Breast epithelium (tissue), 3 donors: Measurements from ENCODE around the gene PGBD5.

Experiments
- POLR2A ChIP-seq: fragments of 450-650 bp; IDR thresholded peaks from one replicate; pipeline ENCODE4 v1.6.1; 2016; ENCODE audit warnings: antibody characterized with exemption, mild to moderate bottlenecking, moderate library complexity
- TF ChIP-seq, protein P1 (sequence below), 3 donors: fragments of 450-650 bp; IDR thresholded peaks; one replicate each; pipeline ENCODE4 v1.5.1; 2016 to 2017; ENCODE audit warnings: antibody characterized with exemption in 3 of 3, mild to moderate bottlenecking in 3 of 3, moderate library complexity in 3 of 3

DNA sequence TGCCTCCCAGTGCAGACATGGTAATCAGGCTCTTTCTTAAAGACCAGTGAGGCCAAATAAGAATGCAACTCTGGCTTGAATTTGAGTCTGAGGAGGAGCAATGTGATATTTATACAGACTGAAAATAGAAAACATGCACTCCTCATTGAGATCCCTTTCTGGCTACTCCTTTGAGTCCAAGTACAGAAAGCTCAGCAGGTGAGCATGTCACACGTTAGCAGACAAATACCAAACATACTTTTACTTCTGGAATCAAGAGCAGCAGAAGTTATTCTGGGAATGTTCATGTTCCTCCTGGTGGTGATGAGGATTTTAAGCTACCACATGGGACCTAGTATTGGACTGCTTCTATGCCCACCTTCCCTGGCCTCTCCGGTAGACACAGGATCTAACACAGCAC, 48.3 kb downstream of the PGBD5 start:
- TF ChIP-seq, protein P1, sequence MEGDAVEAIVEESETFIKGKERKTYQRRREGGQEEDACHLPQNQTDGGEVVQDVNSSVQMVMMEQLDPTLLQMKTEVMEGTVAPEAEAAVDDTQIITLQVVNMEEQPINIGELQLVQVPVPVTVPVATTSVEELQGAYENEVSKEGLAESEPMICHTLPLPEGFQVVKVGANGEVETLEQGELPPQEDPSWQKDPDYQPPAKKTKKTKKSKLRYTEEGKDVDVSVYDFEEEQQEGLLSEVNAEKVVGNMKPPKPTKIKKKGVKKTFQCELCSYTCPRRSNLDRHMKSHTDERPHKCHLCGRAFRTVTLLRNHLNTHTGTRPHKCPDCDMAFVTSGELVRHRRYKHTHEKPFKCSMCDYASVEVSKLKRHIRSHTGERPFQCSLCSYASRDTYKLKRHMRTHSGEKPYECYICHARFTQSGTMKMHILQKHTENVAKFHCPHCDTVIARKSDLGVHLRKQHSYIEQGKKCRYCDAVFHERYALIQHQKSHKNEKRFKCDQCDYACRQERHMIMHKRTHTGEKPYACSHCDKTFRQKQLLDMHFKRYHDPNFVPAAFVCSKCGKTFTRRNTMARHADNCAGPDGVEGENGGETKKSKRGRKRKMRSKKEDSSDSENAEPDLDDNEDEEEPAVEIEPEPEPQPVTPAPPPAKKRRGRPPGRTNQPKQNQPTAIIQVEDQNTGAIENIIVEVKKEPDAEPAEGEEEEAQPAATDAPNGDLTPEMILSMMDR (IDR thresholded peaks at IDR 0.05), result no peak
- TF ChIP-seq POLR2A, result no peak
